ENCODE measurements around the gene RAB20. TPM values are rescaled to one million over a fixed set of nuclear protein-coding genes. Genes with fewer than 3 reads are reported as not detected.

RAB20 gene
- total and polyA plus RNA-seq, 4 donors = 9.8 to 36.9 (median 25.2) TPM

- H3K27ac ChIP-seq (ENCODE audit: low read depth in 1 of 2, low read length in 2 of 2) = no peak overlapping the region
- H3K27me3 ChIP-seq (ENCODE audit: control insufficient read depth in 4 of 4, insufficient read depth in 4 of 4, low read length in 3 of 4) = no peaks in the 10 kb centered on the region
- H3K9me3 ChIP-seq (ENCODE audit: control insufficient read depth in 4 of 4, low read length in 3 of 4) = no peaks in the 10 kb centered on the region
- WGBS = 72% methylated on average over 2 of the region's 2 CpGs
- no peak for DNase-seq (ENCODE audit: low spot score)
- no peaks in the 10 kb centered on the region for H3K36me3 ChIP-seq (ENCODE audit: control insufficient read depth in 4 of 4, insufficient read depth in 3 of 4, low read depth in 1 of 4, low read length in 3 of 4)
- H3K4me3 ChIP-seq (ENCODE audit: low read depth in 1 of 3, low read length in 3 of 3) = no peak overlapping the region
- no peak overlapping the region for H3K9ac ChIP-seq (ENCODE audit: low read depth in 1 of 2, low read length in 2 of 2)
- TF ChIP-seq RXRA (IDR thresholded peaks at IDR 0.05) (no peak), YY1 (IDR thresholded peaks at IDR 0.05) (no peak), HNF4A (conservative IDR thresholded peaks at IDR 0.05) (no peak), HNF4G (IDR thresholded peaks at IDR 0.05) (no peak), FOXA1 (IDR thresholded peaks at IDR 0.05) (no peak), MAX (IDR thresholded peaks at IDR 0.05) (no peak), REST (IDR thresholded peaks at IDR 0.05) (no peak), GABPA (IDR thresholded peaks at IDR 0.05 in 1 of 2, conservative IDR thresholded peaks at IDR 0.05 in 1 of 2) (no peak), EGR1 (IDR thresholded peaks at IDR 0.05; ENCODE audit: low read depth in 2 of 2) (no peak), SP1 (IDR thresholded peaks at IDR 0.05) (no peak), JUND (IDR thresholded peaks at IDR 0.05) (no peak), FOXA2 (IDR thresholded peaks at IDR 0.05) (no peak), ATF3 (IDR thresholded peaks at IDR 0.05) (no peak), ZBTB33 (IDR thresholded peaks at IDR 0.05) (no peak), RAD21 (IDR thresholded peaks at IDR 0.05) (no peak), NR2F2 (IDR thresholded peaks at IDR 0.05) (no peak), CTCF (IDR thresholded peaks at IDR 0.05; ENCODE audit: low read depth, low read length, missing input control) (no peak)
- peaks cover 0 to 4% (median 0%) of the 10 kb centered on the region in 4 donors for H3K4me1 ChIP-seq (ENCODE audit: control insufficient read depth in 4 of 4, insufficient read depth in 4 of 4, low read length in 3 of 4)
Observed at GRCh38 chr13:110580800-110581199, 19.3 kb upstream of the RAB20 start.

- no peak for TF ChIP-seq ATF3 (IDR thresholded peaks at IDR 0.05)
- TF ChIP-seq REST (IDR thresholded peaks at IDR 0.05) = no peak
- no peak for TF ChIP-seq SP1 (IDR thresholded peaks at IDR 0.05)
- peaks cover 0 to 8% (median 0%) of the 10 kb centered on the region in 4 donors for H3K4me1 ChIP-seq (ENCODE audit: control insufficient read depth in 4 of 4, insufficient read depth in 4 of 4, low read length in 3 of 4)
- no peak for DNase-seq (ENCODE audit: low spot score)
- H3K9me3 ChIP-seq (ENCODE audit: control insufficient read depth in 4 of 4, low read length in 3 of 4) = no peaks in the 10 kb centered on the region
- H3K4me3 ChIP-seq (ENCODE audit: low read depth in 1 of 3, low read length in 3 of 3) = no peak overlapping the region
- H3K27ac ChIP-seq (ENCODE audit: low read depth in 1 of 2, low read length in 2 of 2) = no peak overlapping the region
- H3K27me3 ChIP-seq (ENCODE audit: control insufficient read depth in 4 of 4, insufficient read depth in 4 of 4, low read length in 3 of 4) = peaks cover 0 to 3% (median 0%) of the 10 kb centered on the region in 4 donors
- no peaks in the 10 kb centered on the region for H3K36me3 ChIP-seq (ENCODE audit: control insufficient read depth in 4 of 4, insufficient read depth in 3 of 4, low read depth in 1 of 4, low read length in 3 of 4)
- WGBS = 84% methylated on average over 10 of the region's 10 CpGs
- no peak overlapping the region for H3K9ac ChIP-seq (ENCODE audit: low read depth in 1 of 2, low read length in 2 of 2)
Observed at GRCh38 chr13:110578363-110578762, 16.8 kb upstream of the RAB20 start.

Measured in liver (tissue), 9 donors.